ENCODE measurements around the gene MDH1.

Gene MDH1

DNA sequence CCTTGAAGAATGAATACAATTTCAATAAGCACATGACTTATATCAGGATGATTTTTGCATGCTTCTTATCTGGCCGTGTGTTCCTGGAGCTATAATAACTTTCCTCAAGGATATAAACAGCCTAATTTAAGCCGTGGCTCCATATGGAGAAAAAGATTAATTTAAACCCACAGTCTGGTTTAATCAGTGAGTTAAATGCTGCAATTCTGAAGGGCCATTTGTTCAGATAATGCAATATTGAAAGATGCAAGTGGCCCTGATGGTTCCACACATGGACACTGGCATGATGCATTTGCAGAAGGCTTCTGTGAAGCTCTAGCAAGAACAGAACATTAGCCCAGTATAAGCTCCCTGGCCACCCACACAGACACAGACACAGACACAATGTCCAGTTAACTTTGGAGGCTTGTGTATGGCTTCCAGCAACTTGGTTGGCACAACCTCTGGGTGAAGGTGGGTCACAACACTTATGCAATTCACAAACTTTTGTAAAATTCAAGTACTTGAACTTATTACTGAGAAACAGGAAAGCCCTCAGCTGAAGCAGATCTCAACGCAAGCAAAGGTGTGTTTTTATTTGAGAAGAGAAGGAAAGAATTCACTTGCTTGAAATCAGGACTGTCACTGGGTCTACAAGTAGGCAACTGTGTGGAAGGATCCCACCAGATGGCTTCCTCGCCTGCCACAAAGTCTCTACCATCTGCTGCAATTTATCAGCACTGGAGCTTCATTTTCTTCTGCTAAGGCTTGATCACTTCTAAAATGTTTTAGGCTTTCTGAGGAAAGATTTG, 63.3 kb downstream of the MDH1 start:
- TF ChIP-seq TAF1 (IDR thresholded peaks at IDR 0.05; ENCODE audit: borderline replicate concordance, insufficient read depth, low read length) = no peak

GRCh38 chr2:63652652-63652985, 63.9 kb downstream of the MDH1 start:
- TF ChIP-seq POLR2AphosphoS5 (IDR thresholded peaks at IDR 0.05; ENCODE audit: low read depth, low read length) = no peak

DNA sequence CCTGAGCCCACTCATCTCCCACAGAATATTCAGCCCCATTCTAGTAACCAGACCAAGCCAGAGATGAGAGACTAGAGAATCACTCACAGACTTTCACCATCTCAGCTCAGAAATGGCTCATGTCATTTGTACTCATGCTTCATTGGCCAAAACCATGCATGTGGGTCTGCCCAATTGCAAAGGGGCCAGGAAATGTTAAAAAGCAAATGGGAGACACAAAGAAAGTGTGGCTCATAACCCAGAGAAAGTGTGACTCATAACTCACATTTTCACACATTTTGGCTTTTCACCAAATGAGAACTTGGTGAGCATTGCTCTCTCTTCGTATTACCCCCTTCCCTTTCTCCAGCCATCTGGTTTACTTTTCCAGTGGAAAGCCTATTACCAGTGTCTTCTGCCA, 66.2 kb downstream of the MDH1 start:
- TF ChIP-seq FOXP2 (optimal IDR thresholded peaks at IDR 0.05; ENCODE audit: borderline replicate concordance, extremely low read depth, extremely low read length, insufficient read depth) (no peak), SIN3A (IDR thresholded peaks at IDR 0.05; ENCODE audit: borderline replicate concordance, insufficient read depth, low read length) (no peak), POLR2AphosphoS5 (IDR thresholded peaks at IDR 0.05; ENCODE audit: low read depth, low read length) (no peak)
- TF ChIP-seq, protein P1, sequence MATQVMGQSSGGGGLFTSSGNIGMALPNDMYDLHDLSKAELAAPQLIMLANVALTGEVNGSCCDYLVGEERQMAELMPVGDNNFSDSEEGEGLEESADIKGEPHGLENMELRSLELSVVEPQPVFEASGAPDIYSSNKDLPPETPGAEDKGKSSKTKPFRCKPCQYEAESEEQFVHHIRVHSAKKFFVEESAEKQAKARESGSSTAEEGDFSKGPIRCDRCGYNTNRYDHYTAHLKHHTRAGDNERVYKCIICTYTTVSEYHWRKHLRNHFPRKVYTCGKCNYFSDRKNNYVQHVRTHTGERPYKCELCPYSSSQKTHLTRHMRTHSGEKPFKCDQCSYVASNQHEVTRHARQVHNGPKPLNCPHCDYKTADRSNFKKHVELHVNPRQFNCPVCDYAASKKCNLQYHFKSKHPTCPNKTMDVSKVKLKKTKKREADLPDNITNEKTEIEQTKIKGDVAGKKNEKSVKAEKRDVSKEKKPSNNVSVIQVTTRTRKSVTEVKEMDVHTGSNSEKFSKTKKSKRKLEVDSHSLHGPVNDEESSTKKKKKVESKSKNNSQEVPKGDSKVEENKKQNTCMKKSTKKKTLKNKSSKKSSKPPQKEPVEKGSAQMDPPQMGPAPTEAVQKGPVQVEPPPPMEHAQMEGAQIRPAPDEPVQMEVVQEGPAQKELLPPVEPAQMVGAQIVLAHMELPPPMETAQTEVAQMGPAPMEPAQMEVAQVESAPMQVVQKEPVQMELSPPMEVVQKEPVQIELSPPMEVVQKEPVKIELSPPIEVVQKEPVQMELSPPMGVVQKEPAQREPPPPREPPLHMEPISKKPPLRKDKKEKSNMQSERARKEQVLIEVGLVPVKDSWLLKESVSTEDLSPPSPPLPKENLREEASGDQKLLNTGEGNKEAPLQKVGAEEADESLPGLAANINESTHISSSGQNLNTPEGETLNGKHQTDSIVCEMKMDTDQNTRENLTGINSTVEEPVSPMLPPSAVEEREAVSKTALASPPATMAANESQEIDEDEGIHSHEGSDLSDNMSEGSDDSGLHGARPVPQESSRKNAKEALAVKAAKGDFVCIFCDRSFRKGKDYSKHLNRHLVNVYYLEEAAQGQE (IDR thresholded peaks at IDR 0.05; ENCODE audit: insufficient read depth in 1 of 2, low read depth in 2 of 2, low read length in 2 of 2) = no peak
